Thyroid gland (tissue), 4 donors: ENCODE results near the gene MREG. TPM values are rescaled to one million over a fixed set of nuclear protein-coding genes. Genes with fewer than 3 reads are reported as not detected.

Experiments
- DNase-seq, 2 donors: peaks; one replicate each; pipeline ENCODE4 v3.0.0-alpha.2; 2019
- H3K27ac ChIP-seq, 3 donors: fragments of 200-600 bp; sonication (generic); 1 replicate in 2 of 3; 2 replicates in 1 of 3; pipeline ENCODE4 v1.5.1; 2016 to 2019; ENCODE audit warnings: mild to moderate bottlenecking in 1 of 3, moderate library complexity in 1 of 3
- H3K27me3 ChIP-seq: fragments of 200-600 bp; sonication (generic); one replicate; pipeline ENCODE4 v1.5.1; 2019
- H3K36me3 ChIP-seq, 2 donors: fragments of 200-600 bp; sonication (generic); one replicate each; pipeline ENCODE4 v1.5.1; 2016 to 2019
- H3K4me1 ChIP-seq, 2 donors: fragments of 200-600 bp; sonication (generic); one replicate each; pipeline ENCODE4 v1.5.1; 2017 to 2019
- H3K4me3 ChIP-seq, 3 donors: fragments of 200-600 bp; sonication (generic); replicated peaks in 1 of 3; 1 replicate in 2 of 3; 2 replicates in 1 of 3; pipeline ENCODE4 v1.5.1; 2016; ENCODE audit warnings: mild to moderate bottlenecking in 1 of 3
- H3K9me3 ChIP-seq: fragments of 200-600 bp; sonication (generic); one replicate; pipeline ENCODE4 v1.5.1; 2017
- CTCF ChIP-seq, 6 experiments: fragments of 200-600 bp in 3 of 6; fragments of 450-650 bp in 3 of 6; sonication (generic) in 3 of 6; IDR thresholded peaks; one replicate each; pipeline ENCODE4 v1.5.1; 2016 to 2019; ENCODE audit warnings: antibody characterized with exemption in 6 of 6, mild to moderate bottlenecking in 2 of 6, inconsistent platforms in 1 of 6, moderate library complexity in 1 of 6
- POLR2A ChIP-seq, 2 donors: fragments of 450-650 bp; IDR thresholded peaks; one replicate each; pipeline ENCODE4 v1.6.1; 2017; ENCODE audit warnings: antibody characterized with exemption in 2 of 2, mild to moderate bottlenecking in 2 of 2, moderate library complexity in 1 of 2
- WGBS, 2 donors: methylation state at CpG; one replicate each; pipeline ENCODE4 v1.1.5; 2017; 5-methylcytosine and 5-hydroxymethylcytosine counted together
- intact Hi-C: fragments of 100-400 bp; cut with DNase I; formaldehyde crosslinking; loops from one replicate; pipeline ENCODE4 v1.15.1; 2023
- total RNA-seq, 4 donors: library from RNA; depleted of rRNA; stranded (reverse); fragments of >200 nt; gene quantifications; one replicate each; pipeline ENCODE4 v1.2.3, GENCODE V29; 2016

The MREG gene
- total RNA-seq, 4 donors from 2014 or later, result 4.4 to 5.4 (median 5.2) TPM

- Histone ChIP-seq H3K27me3 (no peaks in the 10 kb centered on the region), H3K4me3 (no peak overlapping the region), H3K27ac (no peak overlapping the region), H3K4me1 (no peaks in the 10 kb centered on the region), H3K9me3 (no peaks in the 10 kb centered on the region), H3K36me3 (no peaks in the 10 kb centered on the region)
- intact Hi-C loops, result no loop called here
- no peak for DNase-seq
- TF ChIP-seq CTCF (IDR thresholded peaks at IDR 0.05) (no peak), POLR2A (IDR thresholded peaks at IDR 0.05) (no peak)
- 83 to 91% methylated on average over 6 of the region's 6 CpGs for WGBS, 2 donors
These were observed 9.3 kb downstream of the MREG start for GRCh38 chr2:216003876-216004696.

- Histone ChIP-seq H3K4me1 (no peaks in the 10 kb centered on the region), H3K27me3 (no peaks in the 10 kb centered on the region), H3K9me3 (no peaks in the 10 kb centered on the region), H3K36me3 (no peaks in the 10 kb centered on the region), H3K27ac (no peak overlapping the region), H3K4me3 (no peak overlapping the region)
- TF ChIP-seq CTCF (IDR thresholded peaks at IDR 0.05) (no peak), POLR2A (IDR thresholded peaks at IDR 0.05) (no peak)
- 89 to 94% methylated on average over 2 of the region's 2 CpGs for WGBS, 2 donors
- DNase-seq, result no peak
- intact Hi-C loops, result no loop called here
These were observed 10.7 kb downstream of the MREG start for GRCh38 chr2:216002693-216003092.

GRCh38 chr2:216002101-216002678 lies 11.2 kb downstream of the MREG start:
- DNase-seq, result no peak
- 56 to 65% methylated on average over 5 of the region's 5 CpGs for WGBS, 2 donors
- Histone ChIP-seq H3K36me3 (no peaks in the 10 kb centered on the region), H3K27me3 (no peaks in the 10 kb centered on the region), H3K9me3 (no peaks in the 10 kb centered on the region), H3K4me3 (no peak overlapping the region), H3K4me1 (no peaks in the 10 kb centered on the region), H3K27ac (no peak overlapping the region)
- no peak for TF ChIP-seq POLR2A (IDR thresholded peaks at IDR 0.05)
- TF ChIP-seq CTCF (IDR thresholded peaks at IDR 0.05), result no peak
- intact Hi-C loops, result no loop called here

- Histone ChIP-seq H3K36me3 (peaks cover 0 to 2% of the 10 kb centered on the region in 2 donors), H3K4me3 (no peak overlapping the region), H3K9me3 (no peaks in the 10 kb centered on the region), H3K27ac (no peak overlapping the region), H3K4me1 (no peaks in the 10 kb centered on the region), H3K27me3 (no peaks in the 10 kb centered on the region)
- no peak for DNase-seq
- intact Hi-C loops, result no loop called here
- TF ChIP-seq CTCF (IDR thresholded peaks at IDR 0.05), result no peak
- no peak for TF ChIP-seq POLR2A (IDR thresholded peaks at IDR 0.05)
- WGBS, 2 donors, result 82 to 86% methylated on average over 9 of the region's 9 CpGs
These were observed 11.9 kb downstream of the MREG start for GRCh38 chr2:216001216-216002100.
